22Rv1 (cell line): ENCODE data around the gene ASXL1.

ENCODE experiments used
- H3K27ac ChIP-seq: fragments of 450-650 bp; 2 replicates; pipeline ENCODE4 v1.5.1; 2017
- ZFX ChIP-seq: fragments of 450-650 bp; IDR thresholded peaks from 2 replicates; pipeline ENCODE4 v1.6.1; 2017; ENCODE audit warnings: antibody characterized with exemption, borderline replicate concordance
- TF ChIP-seq, protein P1 (sequence below): fragments of 450-650 bp; IDR thresholded peaks from 2 replicates; pipeline ENCODE4 v1.5.1; 2017; ENCODE audit warnings: mild to moderate bottlenecking

Gene ASXL1

DNA sequence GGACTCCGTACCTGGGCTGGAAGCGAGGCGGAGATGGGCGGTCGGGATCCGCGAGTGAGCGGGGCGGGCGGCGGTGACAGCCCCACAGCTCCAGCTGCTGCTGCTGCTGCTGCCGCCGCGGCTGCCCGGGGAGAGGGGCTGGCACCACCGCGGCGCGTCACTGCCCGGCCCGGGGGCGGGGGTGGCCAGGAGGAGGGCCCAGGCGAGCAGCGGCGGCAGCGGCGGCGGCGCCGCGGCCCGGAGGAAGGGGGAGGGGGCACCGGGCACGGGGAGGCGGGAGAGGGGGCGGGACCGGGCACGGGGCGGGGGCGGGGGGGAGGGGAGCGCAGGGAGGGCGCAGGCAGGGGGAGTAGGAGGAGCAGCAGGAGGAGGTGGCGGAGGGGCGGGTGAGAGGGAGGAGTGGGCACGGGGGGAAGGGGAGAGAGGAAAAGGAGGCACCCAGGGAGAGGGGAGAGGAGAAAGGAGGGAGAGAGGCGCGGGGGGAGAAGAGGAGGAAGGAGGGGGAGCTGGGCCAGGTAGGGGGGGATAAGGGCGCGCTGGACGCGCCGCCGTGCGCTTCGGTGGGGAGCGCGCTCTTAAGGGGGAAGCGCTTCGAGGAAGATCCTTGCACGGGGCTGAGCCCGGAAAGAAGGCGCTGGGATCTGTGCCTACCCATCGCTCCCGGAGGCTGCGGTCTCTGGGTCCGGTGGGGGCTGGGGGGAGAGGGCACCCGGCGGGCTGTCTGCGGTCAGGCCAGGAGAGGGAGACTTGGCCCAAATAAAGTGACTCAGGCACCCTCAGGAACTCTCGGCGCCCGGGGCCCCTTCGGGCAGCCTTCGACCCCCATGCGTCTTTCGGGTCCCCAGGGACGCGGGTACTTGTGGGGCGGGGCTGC, 125.5 kb downstream of the ASXL1 start:
- H3K27ac ChIP-seq = peak overlapping the region; percentile 77
- no peak for TF ChIP-seq ZFX
- TF ChIP-seq, protein P1, sequence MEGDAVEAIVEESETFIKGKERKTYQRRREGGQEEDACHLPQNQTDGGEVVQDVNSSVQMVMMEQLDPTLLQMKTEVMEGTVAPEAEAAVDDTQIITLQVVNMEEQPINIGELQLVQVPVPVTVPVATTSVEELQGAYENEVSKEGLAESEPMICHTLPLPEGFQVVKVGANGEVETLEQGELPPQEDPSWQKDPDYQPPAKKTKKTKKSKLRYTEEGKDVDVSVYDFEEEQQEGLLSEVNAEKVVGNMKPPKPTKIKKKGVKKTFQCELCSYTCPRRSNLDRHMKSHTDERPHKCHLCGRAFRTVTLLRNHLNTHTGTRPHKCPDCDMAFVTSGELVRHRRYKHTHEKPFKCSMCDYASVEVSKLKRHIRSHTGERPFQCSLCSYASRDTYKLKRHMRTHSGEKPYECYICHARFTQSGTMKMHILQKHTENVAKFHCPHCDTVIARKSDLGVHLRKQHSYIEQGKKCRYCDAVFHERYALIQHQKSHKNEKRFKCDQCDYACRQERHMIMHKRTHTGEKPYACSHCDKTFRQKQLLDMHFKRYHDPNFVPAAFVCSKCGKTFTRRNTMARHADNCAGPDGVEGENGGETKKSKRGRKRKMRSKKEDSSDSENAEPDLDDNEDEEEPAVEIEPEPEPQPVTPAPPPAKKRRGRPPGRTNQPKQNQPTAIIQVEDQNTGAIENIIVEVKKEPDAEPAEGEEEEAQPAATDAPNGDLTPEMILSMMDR = no peak

DNA sequence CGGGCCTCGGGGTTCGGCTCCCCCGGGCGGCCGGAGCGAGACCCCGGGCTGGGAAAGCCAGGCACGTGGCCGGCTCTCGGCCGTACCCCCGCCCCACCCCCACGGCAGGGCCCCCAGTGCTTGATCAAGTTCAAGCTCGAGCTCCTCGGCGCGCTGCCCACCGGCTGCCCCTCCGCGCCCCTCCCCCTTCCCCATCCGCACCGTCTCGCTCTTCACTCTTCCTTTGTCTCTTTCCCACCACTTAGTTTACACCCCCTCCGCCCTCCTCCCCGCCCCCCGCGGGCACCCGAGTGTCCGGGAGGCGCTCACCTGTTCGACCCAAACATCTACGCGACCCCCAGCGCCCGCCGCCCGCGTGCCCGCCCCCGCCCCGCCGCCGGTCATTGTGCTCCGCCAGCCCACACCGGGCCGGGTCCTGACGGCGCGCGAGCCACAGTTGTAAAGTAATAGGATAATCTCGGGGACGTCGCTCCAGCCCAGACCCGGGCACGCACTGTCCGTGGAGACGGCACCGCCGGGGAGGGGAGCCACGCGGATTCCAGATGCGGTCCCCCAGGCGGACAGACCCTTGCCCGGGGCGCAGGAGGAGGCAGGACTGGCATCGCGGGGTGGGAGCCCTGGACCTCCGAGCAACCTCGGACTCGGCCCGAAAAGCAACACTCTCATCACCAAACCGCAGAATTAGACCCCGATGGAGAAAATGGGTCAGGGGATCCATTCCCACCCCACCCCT, 126.3 kb downstream of the ASXL1 start:
- TF ChIP-seq, protein P1 = no peak
- TF ChIP-seq ZFX = no peak
- peak overlapping the region; percentile 77 for H3K27ac ChIP-seq

DNA sequence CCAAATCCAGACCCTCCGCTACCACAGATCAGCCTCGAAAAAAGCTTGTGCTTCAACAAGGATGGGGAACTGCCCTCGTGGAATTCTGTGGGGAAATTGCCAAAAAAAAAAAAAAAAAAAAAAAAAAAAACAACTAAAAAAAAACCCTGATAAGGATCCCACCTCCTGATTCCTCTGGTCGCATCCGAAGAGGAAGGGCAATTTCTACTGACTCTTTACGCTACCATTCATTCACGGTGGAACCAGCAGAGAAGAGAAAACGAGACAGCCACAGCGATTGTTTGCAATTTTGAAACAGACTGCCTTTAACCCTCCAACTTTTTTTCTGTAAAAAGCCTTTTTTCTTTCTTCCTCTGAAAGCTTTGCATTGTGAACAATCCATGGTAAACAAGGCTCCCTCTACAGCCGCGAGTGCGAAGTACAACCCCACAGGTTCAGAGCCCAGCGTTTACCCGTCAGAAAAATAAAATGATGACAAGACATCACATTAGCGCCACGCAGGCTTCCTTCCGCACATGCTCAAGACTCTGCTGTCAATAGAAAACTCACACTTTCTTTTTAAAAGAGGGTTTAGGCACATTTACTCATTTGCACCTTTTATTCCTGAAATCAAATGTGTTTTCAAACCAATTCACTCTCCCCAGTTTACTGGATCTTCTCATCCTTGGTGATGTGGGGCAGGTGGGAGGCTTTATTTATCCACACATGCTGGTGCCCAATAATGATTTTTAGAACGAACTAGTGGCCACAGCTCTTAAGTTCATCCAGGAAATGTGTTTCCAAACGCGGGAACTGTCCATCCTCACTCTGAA, 127.0 kb downstream of the ASXL1 start:
- TF ChIP-seq ZFX = no peak
- TF ChIP-seq, protein P1 = peak; percentile 88
- H3K27ac ChIP-seq = peak overlapping the region; percentile 77

DNA sequence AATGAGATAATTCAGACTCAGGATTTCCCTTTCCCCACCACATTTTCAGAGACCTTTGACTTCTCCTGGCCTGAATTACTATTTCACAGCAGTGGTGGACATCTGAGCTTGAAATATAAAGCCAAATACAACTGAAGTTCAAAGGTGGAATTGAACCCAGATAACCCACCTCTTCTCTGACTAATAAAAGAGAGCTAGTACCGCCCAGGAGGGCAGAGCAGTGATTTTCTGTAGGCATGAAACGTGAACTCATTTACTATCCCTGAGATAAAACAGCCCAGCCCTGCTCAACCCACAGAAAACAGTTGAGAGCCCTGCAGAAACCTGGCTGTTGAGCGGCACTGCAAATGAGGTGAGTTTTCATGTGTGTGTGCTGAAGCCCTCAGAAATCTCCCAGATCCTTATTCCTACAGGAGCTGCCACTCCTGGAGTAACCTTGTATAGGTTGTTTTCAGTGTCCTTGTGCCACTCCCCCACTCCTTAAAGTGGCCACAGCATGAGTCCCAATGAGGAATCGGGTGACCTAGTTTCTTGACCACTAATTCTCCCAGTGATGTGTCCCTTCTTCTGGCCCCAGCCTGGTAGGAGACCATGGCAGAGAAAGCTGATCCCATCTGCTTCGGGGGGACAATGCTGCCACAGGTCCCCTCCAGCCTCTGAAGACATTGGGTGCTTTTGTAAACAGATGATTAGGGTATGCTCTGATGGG, 127.8 kb downstream of the ASXL1 start:
- no peak overlapping the region for H3K27ac ChIP-seq
- TF ChIP-seq, protein P1 = no peak
- TF ChIP-seq ZFX = no peak

DNA sequence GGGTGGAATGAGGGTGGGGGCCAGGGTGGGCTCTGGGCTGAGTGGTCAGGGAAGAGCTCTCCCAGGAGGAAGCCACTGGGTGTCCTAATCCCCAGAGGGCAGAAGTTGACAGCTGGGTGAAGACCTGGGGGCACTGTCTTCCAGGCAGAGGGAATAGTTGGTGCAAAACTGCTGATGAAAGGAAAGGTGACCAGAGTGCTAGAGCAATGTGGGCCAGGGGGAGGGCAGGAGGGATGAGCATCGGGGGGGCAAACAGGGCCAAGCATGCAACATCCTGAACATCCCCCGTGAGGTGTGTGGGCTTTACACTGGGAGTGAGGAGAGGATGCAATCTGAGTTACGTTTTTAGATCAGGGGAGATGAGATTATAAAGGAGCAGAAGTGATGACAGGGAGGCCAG, 129.2 kb downstream of the ASXL1 start:
- H3K27ac ChIP-seq = no peak overlapping the region

DNA sequence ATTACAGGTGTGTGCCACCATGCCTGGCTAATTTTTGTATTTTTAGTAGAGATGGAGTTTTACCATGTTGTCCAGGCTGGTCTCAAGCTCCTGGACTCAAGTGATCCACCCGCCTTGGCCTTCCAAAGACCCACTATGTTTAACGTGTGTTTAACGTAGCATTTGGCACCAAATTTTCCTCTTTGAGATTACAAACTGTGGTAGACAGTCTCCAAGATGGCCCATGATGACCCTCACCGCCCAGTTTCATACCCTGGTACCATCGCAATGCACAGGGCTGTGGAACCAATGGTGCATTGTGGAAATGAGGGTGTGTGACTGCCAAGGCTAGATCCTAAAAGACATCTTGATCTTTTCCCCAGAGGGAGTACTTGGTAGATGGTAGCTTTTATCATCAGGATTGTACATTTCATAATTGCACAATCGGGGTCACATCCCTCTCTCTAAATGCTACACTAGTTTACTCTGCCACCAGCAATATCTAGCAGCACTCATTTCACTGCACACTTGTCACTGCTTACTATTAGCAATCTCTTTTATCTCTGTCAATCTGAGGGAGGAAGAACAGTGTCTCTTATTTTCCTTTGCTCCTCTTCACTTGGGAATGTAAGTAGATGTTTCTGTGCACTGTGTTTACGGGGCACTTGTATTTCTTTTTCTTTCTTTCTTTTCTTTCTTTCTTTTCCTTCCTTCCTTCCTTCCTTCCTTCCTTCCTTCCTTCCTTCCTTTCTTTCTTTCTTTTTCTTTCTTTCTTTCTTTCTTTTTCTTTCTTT, 130.1 kb downstream of the ASXL1 start:
- TF ChIP-seq ZFX = no peak
- TF ChIP-seq, protein P1 = no peak
- no peak overlapping the region for H3K27ac ChIP-seq

More for the DNA sequence above, 129.2 kb downstream of the ASXL1 start:
- TF ChIP-seq ZFX = no peak
- TF ChIP-seq, protein P1 = no peak
